GM23338 (cell line): Measurements from ENCODE around the gene XPR1. TPM values are rescaled to one million over a fixed set of nuclear protein-coding genes. Genes with fewer than 3 reads are reported as not detected.
"Not testable (repeated sequence)": the region's sequence is repeated elsewhere in the genome, so short reads cannot be mapped to it uniquely, and the experiment has no call there.

ENCODE experiments used
- ATAC-seq: fragments of 200-7000 bp; cut with Tn5 transposase; 3 replicates; pipeline ENCODE4 v1.9.1; 2020
- DNase-seq: peaks from one replicate; pipeline ENCODE4 v3.0.0-alpha.2; 2015; ENCODE audit warnings: low spot score
- H2AFZ ChIP-seq: fragments of 200-600 bp; sonication (generic); 2 replicates; pipeline ENCODE4 v1.8.0; 2016; ENCODE audit warnings: antibody characterized with exemption, mild to moderate bottlenecking, moderate library complexity
- H3F3A ChIP-seq: fragments of 200-600 bp; sonication (generic); replicated peaks from 2 replicates; pipeline ENCODE4 v1.8.0; 2017; ENCODE audit warnings: antibody characterized with exemption, mixed run types, low read depth
- H3K27ac ChIP-seq: fragments of 200-600 bp; sonication (generic); 2 replicates; pipeline ENCODE4 v1.6.1; 2016; ENCODE audit warnings: low read depth
- H3K27me3 ChIP-seq: fragments of 200-600 bp; sonication (generic); 2 replicates; pipeline ENCODE4 v1.8.0; 2016; ENCODE audit warnings: mild to moderate bottlenecking, mixed run types, moderate library complexity; ENCODE audit not compliant: insufficient read depth
- H3K36me3 ChIP-seq: fragments of 200-600 bp; sonication (generic); 2 replicates; pipeline ENCODE4 v1.8.0; 2016; ENCODE audit warnings: mild to moderate bottlenecking; ENCODE audit not compliant: insufficient read depth
- H3K4me1 ChIP-seq: fragments of 200-600 bp; sonication (generic); 2 replicates; pipeline ENCODE4 v1.8.0; 2016; ENCODE audit warnings: mild to moderate bottlenecking, moderate library complexity; ENCODE audit not compliant: insufficient read depth
- H3K4me2 ChIP-seq: fragments of 200-600 bp; sonication (generic); 2 replicates; pipeline ENCODE4 v1.7.1; 2017; ENCODE audit warnings: mixed run types
- H3K4me3 ChIP-seq: fragments of 200-600 bp; sonication (generic); 2 replicates; pipeline ENCODE4 v1.6.1; 2016; ENCODE audit warnings: mixed run types
- H3K79me2 ChIP-seq: fragments of 200-600 bp; sonication (generic); replicated peaks from 2 replicates; pipeline ENCODE4 v1.8.0; 2017; ENCODE audit warnings: mild to moderate bottlenecking; ENCODE audit not compliant: insufficient read depth
- H3K9me2 ChIP-seq: fragments of 200-600 bp; sonication (generic); 2 replicates; pipeline ENCODE4 v1.8.0; 2017; ENCODE audit not compliant: insufficient read depth
- H4K20me1 ChIP-seq: fragments of 200-600 bp; sonication (generic); replicated peaks from 2 replicates; pipeline ENCODE4 v1.8.0; 2017; ENCODE audit warnings: mild to moderate bottlenecking; ENCODE audit not compliant: insufficient read depth
- H3K27ac Mint-ChIP-seq: 2 replicates; pipeline ENCODE4 v1.8.0; 2020; ENCODE audit warnings: inconsistent platforms, mild to moderate bottlenecking, moderate library complexity, mixed read lengths
- H3K27me3 Mint-ChIP-seq: 3 replicates; pipeline ENCODE4 v1.8.0; 2022; ENCODE audit warnings: low read depth, mild to moderate bottlenecking, moderate library complexity, mixed read lengths, inconsistent platforms; ENCODE audit not compliant: insufficient read depth, poor library complexity
- H3K36me3 Mint-ChIP-seq: 3 replicates; pipeline ENCODE4 v1.8.0; 2021; ENCODE audit warnings: low read depth, mild to moderate bottlenecking, inconsistent platforms, moderate library complexity, mixed read lengths
- H3K4me1 Mint-ChIP-seq: 3 replicates; pipeline ENCODE4 v1.8.0; 2020; ENCODE audit warnings: mild to moderate bottlenecking, inconsistent platforms, mixed read lengths
- H3K4me3 Mint-ChIP-seq: 3 replicates; pipeline ENCODE4 v1.8.0; 2021; ENCODE audit warnings: moderate library complexity, mild to moderate bottlenecking, inconsistent platforms, mixed read lengths
- H3K9me3 Mint-ChIP-seq: 3 replicates; pipeline ENCODE4 v1.8.0; 2020; ENCODE audit warnings: moderate library complexity, mild to moderate bottlenecking, inconsistent platforms, mixed read lengths
- CREB1 ChIP-seq: fragments of 250-450 bp; sonication (Bioruptor Pico); IDR thresholded peaks from 2 replicates; pipeline ENCODE4 v1.5.0; 2020; ENCODE audit warnings: low read depth, mild to moderate bottlenecking, moderate library complexity
- REST ChIP-seq: IDR thresholded peaks from one replicate; pipeline ENCODE4 v1.6.1; 2018; ENCODE audit warnings: antibody characterized with exemption; ENCODE audit not compliant: unreplicated experiment
- ZNF462 ChIP-seq: fragments of 250-450 bp; sonication (Bioruptor Pico); IDR thresholded peaks from 2 replicates; pipeline ENCODE4 v1.5.0; 2020; ENCODE audit warnings: mild to moderate bottlenecking, moderate library complexity
- polyA plus RNA-seq: library from polyadenylated mRNA; unstranded; fragments of >200 nt; fragmentation: Nextera tagmentation; extraction: Ambion mirVana; gene quantifications from 2 replicates; pipeline ENCODE4 v1.2.1, GENCODE V29; 2016
- total RNA-seq: library from RNA; depleted of rRNA; stranded (reverse); fragments of >200 nt; shearing (Covaris generic); gene quantifications from 2 replicates; pipeline ENCODE4 v1.2.3, GENCODE V29; 2014

XPR1 gene
- total and polyA plus RNA-seq, 2 experiments from 2014 or later: 9.3 to 38.1 TPM

- not testable (repeated sequence) for H3K4me2 ChIP-seq, H3K4me1 Mint-ChIP-seq, H3K27me3 Mint-ChIP-seq, H2AFZ ChIP-seq, H3K4me1 ChIP-seq, H3K4me3 ChIP-seq, H3F3A ChIP-seq, H3K27ac ChIP-seq, H3K36me3 ChIP-seq, H3K27me3 ChIP-seq, H3K4me3 Mint-ChIP-seq, ATAC-seq, H3K27ac Mint-ChIP-seq, H3K9me2 ChIP-seq, DNase-seq, H4K20me1 ChIP-seq
- H3K9me3 Mint-ChIP-seq: peaks cover 37% of the 10 kb centered on the region
- peaks cover 35% of the 10 kb centered on the region for H3K79me2 ChIP-seq
- H3K36me3 Mint-ChIP-seq: peaks cover 35% of the 10 kb centered on the region
Observed at GRCh38 chr1:180727751-180728150, 95.9 kb downstream of the XPR1 start.

- Histone ChIP-seq H3K27me3 (no peaks in the 10 kb centered on the region), H3F3A (no peaks in the 10 kb centered on the region), H3K4me1 (no peaks in the 10 kb centered on the region), H3K9me2 (no peaks in the 10 kb centered on the region; the same call in 1 of the 2 replicates), H3K4me3 (no peak overlapping the region), H3K4me2 (no peak overlapping the region), H3K79me2 (peaks cover 35% of the 10 kb centered on the region), H3K36me3 (no peaks in the 10 kb centered on the region), H3K27ac (no peak overlapping the region), H4K20me1 (no peaks in the 10 kb centered on the region), H2AFZ (no peak overlapping the region)
- ATAC-seq (no peak), DNase-seq (no peak)
- peaks cover 43% of the 10 kb centered on the region for H3K36me3 Mint-ChIP-seq
- TF ChIP-seq REST: no peak
- TF ChIP-seq CREB1 (CRISPR knock-in tag): no peak
- no peak for TF ChIP-seq ZNF462
- no peaks in the 10 kb centered on the region for H3K27me3 Mint-ChIP-seq
- H3K9me3 Mint-ChIP-seq: peaks cover 44% of the 10 kb centered on the region
- H3K27ac Mint-ChIP-seq: no peak overlapping the region
- no peak overlapping the region for H3K4me3 Mint-ChIP-seq
- no peaks in the 10 kb centered on the region; the same call in 2 of the 3 replicates for H3K4me1 Mint-ChIP-seq
Observed at GRCh38 chr1:180728472-180729106, 96.8 kb downstream of the XPR1 start.
